Testis (tissue), 2 donors: ENCODE results near the gene ESF1.

ENCODE experiments used
- CTCF ChIP-seq, 3 experiments: fragments of 450-650 bp in 2 of 3; fragments of 200-600 bp in 1 of 3; sonication (generic) in 1 of 3; IDR thresholded peaks; one replicate each; pipeline ENCODE4 v1.5.1; 2016 to 2019; ENCODE audit warnings: antibody characterized with exemption in 3 of 3, mild to moderate bottlenecking in 2 of 3, moderate library complexity in 1 of 3
- POLR2A ChIP-seq: fragments of 450-650 bp; IDR thresholded peaks from one replicate; pipeline ENCODE4 v1.6.1; 2017; ENCODE audit warnings: antibody characterized with exemption, mild to moderate bottlenecking, moderate library complexity

- no peak for TF ChIP-seq CTCF (IDR thresholded peaks at IDR 0.05)
- no peak for TF ChIP-seq POLR2A
These were observed 15.3 kb upstream of the ESF1 start for GRCh38 chr20:13799974-13800373.
